ENCODE data around the gene OTOG.

DNA sequence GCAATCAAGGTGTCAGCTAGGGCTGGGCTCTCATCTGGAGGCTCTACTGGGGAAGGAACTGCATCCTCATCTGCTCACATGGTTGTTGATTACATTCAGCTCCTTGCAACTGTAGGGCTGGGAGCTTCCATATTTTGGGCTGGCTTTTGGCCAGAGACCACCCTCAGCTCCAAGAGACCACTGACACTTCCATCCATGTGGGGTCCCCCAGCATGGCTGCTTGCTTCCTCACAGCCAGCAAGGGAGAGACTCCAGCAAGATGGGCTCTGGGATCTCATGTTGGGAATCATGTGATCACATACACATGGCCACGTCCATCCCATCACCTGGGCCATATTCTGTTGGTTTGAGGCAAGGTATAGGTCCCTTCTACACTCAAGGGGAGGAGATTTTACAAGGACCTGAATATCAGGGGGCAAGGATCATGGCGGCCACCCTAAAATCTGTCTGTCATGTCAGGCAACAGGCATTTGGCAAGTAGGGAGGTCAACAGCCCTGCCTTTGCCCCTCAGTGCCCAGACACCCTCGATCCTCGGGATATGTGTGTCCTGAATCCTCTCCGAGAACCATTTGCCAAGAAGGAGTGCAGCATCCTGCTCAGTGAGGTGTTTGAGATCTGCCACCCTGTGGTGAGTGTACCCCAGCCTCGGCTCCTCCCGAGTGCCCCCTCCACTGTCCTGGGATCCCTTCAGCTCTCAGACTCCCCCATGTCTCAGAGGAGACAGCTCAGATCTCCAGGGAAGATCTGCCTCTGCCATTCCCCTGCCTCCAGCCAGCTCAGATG lies 48.7 kb downstream of the OTOG start:
- TF ChIP-seq, protein P1, sequence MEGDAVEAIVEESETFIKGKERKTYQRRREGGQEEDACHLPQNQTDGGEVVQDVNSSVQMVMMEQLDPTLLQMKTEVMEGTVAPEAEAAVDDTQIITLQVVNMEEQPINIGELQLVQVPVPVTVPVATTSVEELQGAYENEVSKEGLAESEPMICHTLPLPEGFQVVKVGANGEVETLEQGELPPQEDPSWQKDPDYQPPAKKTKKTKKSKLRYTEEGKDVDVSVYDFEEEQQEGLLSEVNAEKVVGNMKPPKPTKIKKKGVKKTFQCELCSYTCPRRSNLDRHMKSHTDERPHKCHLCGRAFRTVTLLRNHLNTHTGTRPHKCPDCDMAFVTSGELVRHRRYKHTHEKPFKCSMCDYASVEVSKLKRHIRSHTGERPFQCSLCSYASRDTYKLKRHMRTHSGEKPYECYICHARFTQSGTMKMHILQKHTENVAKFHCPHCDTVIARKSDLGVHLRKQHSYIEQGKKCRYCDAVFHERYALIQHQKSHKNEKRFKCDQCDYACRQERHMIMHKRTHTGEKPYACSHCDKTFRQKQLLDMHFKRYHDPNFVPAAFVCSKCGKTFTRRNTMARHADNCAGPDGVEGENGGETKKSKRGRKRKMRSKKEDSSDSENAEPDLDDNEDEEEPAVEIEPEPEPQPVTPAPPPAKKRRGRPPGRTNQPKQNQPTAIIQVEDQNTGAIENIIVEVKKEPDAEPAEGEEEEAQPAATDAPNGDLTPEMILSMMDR (IDR thresholded peaks at IDR 0.05): no peak
- no peak for TF ChIP-seq POLR2A (IDR thresholded peaks at IDR 0.05)

Data from lower leg skin (tissue), 3 donors.